OCI-LY3 (cell line): ENCODE data around the gene CLEC3B.

Experiments used
- H2AFZ ChIP-seq: fragments of 200-600, 300-600 bp; shearing (Covaris generic); 2 replicates; pipeline ENCODE4 v1.6.0; 2014; ENCODE audit warnings: antibody characterized with exemption, low read depth, low read length
- H3K27ac ChIP-seq: fragments of 200-600, 300-600 bp; sonication (generic); 2 replicates; pipeline ENCODE4 v1.5.1; 2014; ENCODE audit warnings: mild to moderate bottlenecking, low read length, moderate library complexity, mixed read lengths
- H3K27me3 ChIP-seq: fragments of 200-600, 300-600 bp; sonication (generic); 2 replicates; pipeline ENCODE4 v1.6.1; 2014; ENCODE audit warnings: low read depth, low read length, mixed read lengths
- H3K36me3 ChIP-seq: fragments of 200-600, 300-600 bp; sonication (generic); replicated peaks from 2 replicates; pipeline ENCODE3; 2014; ENCODE audit warnings: low read depth, low read length, mixed read lengths
- H3K4me1 ChIP-seq: fragments of 300-600, 200-600 bp; sonication (generic); 2 replicates; pipeline ENCODE4 v1.6.1; 2014; ENCODE audit warnings: low read length, mixed read lengths
- H3K4me2 ChIP-seq: fragments of 200-600, 300-600 bp; sonication (generic); 2 replicates; pipeline ENCODE4 v1.6.1; 2014; ENCODE audit warnings: low read length, mixed read lengths
- H3K4me3 ChIP-seq: fragments of 300-600, 200-600 bp; sonication (generic); 2 replicates; pipeline ENCODE4 v1.5.1; 2014; ENCODE audit warnings: antibody characterized with exemption, mild to moderate bottlenecking, low read length, moderate library complexity
- H3K79me2 ChIP-seq: fragments of 300-600, 200-600 bp; shearing (Covaris generic); 2 replicates; pipeline ENCODE4 v1.6.1; 2014; ENCODE audit warnings: mild to moderate bottlenecking, low read length, mixed read lengths
- H3K9ac ChIP-seq: fragments of 300-600, 200-600 bp; shearing (Covaris generic); 2 replicates; pipeline ENCODE4 v1.6.0; 2014; ENCODE audit warnings: mild to moderate bottlenecking, low read length, moderate library complexity
- H3K9me3 ChIP-seq: fragments of 200-600, 300-600 bp; shearing (Covaris generic); 2 replicates; pipeline ENCODE4 v1.6.1; 2014; ENCODE audit warnings: low read length, mixed read lengths; ENCODE audit not compliant: insufficient read depth
- H4K20me1 ChIP-seq: fragments of 200-600, 300-600 bp; sonication (generic); 2 replicates; pipeline ENCODE4 v1.6.1; 2016; ENCODE audit warnings: low read length, mixed read lengths; ENCODE audit not compliant: insufficient read depth
- CTCF ChIP-seq: fragments of 200-600, 300-600 bp; sonication (generic); IDR thresholded peaks from 2 replicates; pipeline ENCODE4 v1.5.1; 2014; ENCODE audit warnings: antibody characterized with exemption, low read length, low read depth
- EZH2phosphoT487 ChIP-seq: fragments of 200-600 bp; shearing (Covaris generic); IDR thresholded peaks from 2 replicates; pipeline ENCODE4 v1.6.1; 2018; ENCODE audit warnings: antibody characterized with exemption, mixed run types, low read depth

Gene CLEC3B

DNA sequence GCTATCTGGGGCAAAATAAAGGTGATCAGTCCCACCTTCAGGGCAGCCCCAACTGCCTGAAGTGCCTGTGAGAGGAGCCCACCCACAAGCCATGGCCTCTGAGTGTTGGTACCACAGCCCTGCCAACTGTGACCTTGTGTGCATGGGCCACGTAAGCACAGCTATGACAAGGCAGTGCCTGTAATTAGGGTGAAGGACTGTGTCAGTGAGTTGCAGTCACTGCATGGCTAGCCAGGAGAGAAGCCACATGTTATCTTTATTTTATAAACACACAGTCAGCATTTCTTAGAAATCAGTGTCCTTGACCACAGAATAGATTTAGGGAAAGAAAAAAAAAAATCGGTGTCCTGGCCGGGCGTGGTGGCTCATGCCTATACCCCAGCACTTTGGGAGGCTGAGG lies 25.3 kb upstream of the CLEC3B start:
- Histone ChIP-seq H3K9me3 (no peaks in the 10 kb centered on the region), H4K20me1 (peaks cover 4% of the 10 kb centered on the region), H3K27me3 (no peaks in the 10 kb centered on the region), H3K36me3 (peaks cover 87% of the 10 kb centered on the region), H3K9ac (no peak overlapping the region), H3K4me3 (no peak overlapping the region), H2AFZ (no peak overlapping the region), H3K79me2 (peaks cover 4% of the 10 kb centered on the region), H3K27ac (no peak overlapping the region), H3K4me2 (no peak overlapping the region), H3K4me1 (no peaks in the 10 kb centered on the region)
- TF ChIP-seq CTCF, result no peak
- TF ChIP-seq EZH2phosphoT487, result no peak

DNA sequence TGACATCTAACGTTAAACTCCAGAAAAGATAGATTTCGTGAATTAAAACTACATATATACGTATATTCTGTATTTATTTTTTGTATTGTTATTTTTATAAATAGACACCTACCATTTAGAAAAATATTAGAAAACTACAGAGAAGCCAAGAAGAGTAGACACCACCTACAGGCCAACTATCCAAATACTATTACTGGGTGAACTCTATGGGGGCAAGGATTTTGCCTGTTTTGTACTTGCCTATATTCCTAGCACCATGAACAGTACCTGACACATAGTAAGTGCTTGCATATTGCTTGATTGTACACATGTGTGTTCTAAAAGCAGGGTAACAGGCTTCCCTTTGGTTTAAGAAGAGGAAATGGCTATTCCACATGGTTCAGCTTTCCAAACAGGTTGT lies 24.4 kb upstream of the CLEC3B start:
- H3K27ac ChIP-seq, result no peak overlapping the region
- no peak overlapping the region for H3K4me2 ChIP-seq
- no peaks in the 10 kb centered on the region for H4K20me1 ChIP-seq
- peaks cover 2% of the 10 kb centered on the region; the same call in 1 of the 2 replicates for H3K79me2 ChIP-seq
- no peak for TF ChIP-seq CTCF
- TF ChIP-seq EZH2phosphoT487, result no peak
- no peak overlapping the region for H3K4me3 ChIP-seq
- H3K9me3 ChIP-seq, result no peaks in the 10 kb centered on the region
- H3K27me3 ChIP-seq, result no peaks in the 10 kb centered on the region
- no peak overlapping the region for H2AFZ ChIP-seq
- no peaks in the 10 kb centered on the region for H3K4me1 ChIP-seq
- H3K9ac ChIP-seq, result no peak overlapping the region
- peaks cover 79% of the 10 kb centered on the region for H3K36me3 ChIP-seq

GRCh38 chr3:45002139-45002660 lies 23.9 kb upstream of the CLEC3B start:
- Histone ChIP-seq H4K20me1 (no peaks in the 10 kb centered on the region), H3K27ac (no peak overlapping the region), H3K36me3 (peaks cover 78% of the 10 kb centered on the region), H3K27me3 (no peaks in the 10 kb centered on the region), H3K9me3 (no peaks in the 10 kb centered on the region), H3K4me1 (no peaks in the 10 kb centered on the region), H3K4me3 (no peak overlapping the region), H3K79me2 (no peaks in the 10 kb centered on the region), H2AFZ (no peak overlapping the region), H3K4me2 (no peak overlapping the region), H3K9ac (no peak overlapping the region)
- TF ChIP-seq EZH2phosphoT487 (no peak), CTCF (no peak)

DNA sequence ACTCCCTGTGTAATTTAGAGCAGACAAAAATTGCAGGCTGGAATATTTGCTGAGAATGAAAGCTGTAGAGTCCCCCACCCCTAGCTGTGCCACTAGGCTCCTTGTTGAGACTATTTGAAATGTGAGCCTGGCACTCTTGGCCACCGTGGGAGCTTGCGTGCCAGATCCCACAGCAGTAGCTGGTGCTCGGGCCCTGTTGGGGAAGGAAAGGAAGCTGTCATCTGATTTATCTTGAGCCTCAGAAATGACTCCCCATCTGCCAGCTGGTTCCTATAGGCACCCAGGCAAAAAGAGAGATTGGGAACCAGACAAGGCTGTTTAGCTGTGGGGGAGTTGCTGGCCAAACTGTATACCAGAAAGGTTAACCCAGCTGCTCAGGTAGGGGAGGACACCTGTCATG lies 23.4 kb upstream of the CLEC3B start:
- no peak overlapping the region for H2AFZ ChIP-seq
- no peak overlapping the region for H3K4me2 ChIP-seq
- H3K4me3 ChIP-seq, result no peak overlapping the region
- H3K27ac ChIP-seq, result no peak overlapping the region
- no peaks in the 10 kb centered on the region for H4K20me1 ChIP-seq
- no peaks in the 10 kb centered on the region for H3K27me3 ChIP-seq
- H3K9ac ChIP-seq, result no peak overlapping the region
- no peaks in the 10 kb centered on the region for H3K79me2 ChIP-seq
- no peaks in the 10 kb centered on the region for H3K4me1 ChIP-seq
- no peak for TF ChIP-seq CTCF
- TF ChIP-seq EZH2phosphoT487, result no peak
- no peaks in the 10 kb centered on the region for H3K9me3 ChIP-seq
- H3K36me3 ChIP-seq, result peaks cover 79% of the 10 kb centered on the region
